Smooth muscle cell (in vitro differentiated cells): Measurements from ENCODE around the gene SGSM2. TPM values are rescaled to one million over a fixed set of nuclear protein-coding genes. Genes with fewer than 3 reads are reported as not detected.

Source experiments
- DNase-seq: peaks from one replicate; lab custom pipeline; 2025; ENCODE audit not compliant: unreplicated experiment; lab: John Stamatoyannopoulos, UW
- H2AFZ ChIP-seq: fragments of 200-600 bp; sonication (generic); 2 replicates; pipeline ENCODE4 v1.6.0; 2016; ENCODE audit warnings: antibody characterized with exemption, low read depth, mild to moderate bottlenecking
- H3F3A ChIP-seq: fragments of 200-600 bp; sonication (generic); 2 replicates; pipeline ENCODE4 v1.6.0; 2017; ENCODE audit warnings: antibody characterized with exemption, low read depth
- H3K27ac ChIP-seq: fragments of 200-600 bp; sonication (generic); 2 replicates; pipeline ENCODE4 v1.5.1; 2016; ENCODE audit warnings: low read depth, mild to moderate bottlenecking
- H3K27me3 ChIP-seq: fragments of 200-600 bp; sonication (generic); 2 replicates; pipeline ENCODE4 v1.6.1; 2016; ENCODE audit warnings: low read depth, mild to moderate bottlenecking
- H3K36me3 ChIP-seq: fragments of 200-600 bp; sonication (generic); 2 replicates; pipeline ENCODE4 v1.5.1; 2016; ENCODE audit warnings: low read depth
- H3K4me1 ChIP-seq: fragments of 200-600 bp; sonication (generic); 2 replicates; pipeline ENCODE4 v1.5.1; 2016; ENCODE audit warnings: low read depth
- H3K4me2 ChIP-seq: fragments of 200-600 bp; sonication (generic); 2 replicates; pipeline ENCODE4 v1.6.0; 2016; ENCODE audit warnings: mild to moderate bottlenecking
- H3K4me3 ChIP-seq: fragments of 200-600 bp; sonication (generic); 2 replicates; pipeline ENCODE4 v1.5.1; 2016; ENCODE audit warnings: mild to moderate bottlenecking
- H3K79me2 ChIP-seq: fragments of 200-600 bp; sonication (generic); 2 replicates; pipeline ENCODE4 v1.6.0; 2016; ENCODE audit warnings: low read depth, mild to moderate bottlenecking
- H3K9ac ChIP-seq: fragments of 200-600 bp; sonication (generic); 2 replicates; pipeline ENCODE4 v1.6.0; 2016; ENCODE audit warnings: low read depth
- H3K9me3 ChIP-seq: fragments of 200-600 bp; sonication (generic); replicated peaks from 2 replicates; pipeline ENCODE4 v1.5.1; 2016; ENCODE audit warnings: low read depth
- H4K20me1 ChIP-seq: fragments of 200-600 bp; sonication (generic); 2 replicates; pipeline ENCODE4 v1.6.0; 2016; ENCODE audit warnings: low read depth
- CTCF ChIP-seq: fragments of 200-600 bp; sonication (generic); IDR thresholded peaks from 2 replicates; pipeline ENCODE4 v1.5.1; 2017; ENCODE audit warnings: borderline replicate concordance, mild to moderate bottlenecking, antibody characterized with exemption; ENCODE audit not compliant: insufficient read depth, poor library complexity, severe bottlenecking
- WGBS: methylation state at CpG from one replicate; pipeline ENCODE4 v1.1.7; 2016; ENCODE audit warnings: low lambda C conversion rate; 5-methylcytosine and 5-hydroxymethylcytosine counted together
- polyA plus RNA-seq: library from polyadenylated mRNA; unstranded; fragments of >200 nt; fragmentation: Nextera tagmentation; extraction: Ambion mirVana; gene quantifications from 2 replicates; pipeline ENCODE4 v1.2.1, GENCODE V29; 2016
- total RNA-seq: library from RNA; depleted of rRNA; stranded (reverse); fragments of >200 nt; gene quantifications from 2 replicates; pipeline ENCODE4 v1.2.3, GENCODE V29; 2014

Gene SGSM2
- total and polyA plus RNA-seq, 2 experiments from 2014 or later: 20.8 to 26.9 TPM

- no peak for TF ChIP-seq CTCF
- Histone ChIP-seq H3K4me2 (no peak overlapping the region), H3F3A (no peaks in the 10 kb centered on the region), H3K9me3 (no peaks in the 10 kb centered on the region), H3K4me1 (no peaks in the 10 kb centered on the region), H3K9ac (no peak overlapping the region), H4K20me1 (no peaks in the 10 kb centered on the region), H3K27ac (no peak overlapping the region), H3K79me2 (no peaks in the 10 kb centered on the region), H3K4me3 (no peak overlapping the region), H3K27me3 (no peaks in the 10 kb centered on the region), H2AFZ (no peak overlapping the region), H3K36me3 (peaks cover 25% of the 10 kb centered on the region)
- no peak for DNase-seq
- 90% methylated on average over 1 of the region's 1 CpG for whole genome bisulfite sequencing
Observed at GRCh38 chr17:2321399-2321798, 15.9 kb upstream of the SGSM2 start.

GRCh38 chr17:2323629-2324314 lies 13.5 kb upstream of the SGSM2 start:
- Histone ChIP-seq H3K4me2 (no peak overlapping the region), H3K27me3 (no peaks in the 10 kb centered on the region), H4K20me1 (no peaks in the 10 kb centered on the region), H3K9ac (no peak overlapping the region), H3K4me3 (no peak overlapping the region), H3K4me1 (no peaks in the 10 kb centered on the region), H3F3A (no peaks in the 10 kb centered on the region), H3K79me2 (no peaks in the 10 kb centered on the region), H3K9me3 (no peaks in the 10 kb centered on the region), H3K27ac (no peak overlapping the region), H2AFZ (no peak overlapping the region), H3K36me3 (peaks cover 25% of the 10 kb centered on the region)
- 96% methylated on average over 2 of the region's 2 CpGs for WGBS
- no peak for DNase-seq
- no peak for TF ChIP-seq CTCF

GRCh38 chr17:2331303-2331702 lies 6.0 kb upstream of the SGSM2 start:
- 61% methylated on average over 3 of the region's 3 CpGs for WGBS

More at GRCh38 chr17:2331303-2331702, 6.0 kb upstream of the SGSM2 start:
- DNase-seq: no peak
- Histone ChIP-seq H4K20me1 (no peaks in the 10 kb centered on the region), H3K4me2 (no peak overlapping the region), H3K4me3 (no peak overlapping the region), H3K9me3 (no peaks in the 10 kb centered on the region), H3K4me1 (peaks cover 10% of the 10 kb centered on the region), H3K27me3 (no peaks in the 10 kb centered on the region), H3K79me2 (peaks cover 42% of the 10 kb centered on the region), H2AFZ (no peak overlapping the region), H3K36me3 (peaks cover 17% of the 10 kb centered on the region), H3F3A (no peaks in the 10 kb centered on the region), H3K9ac (no peak overlapping the region), H3K27ac (no peak overlapping the region)
- no peak for TF ChIP-seq CTCF
